GM19099 (cell line): ENCODE data around the gene MB21D2.

Experiments used
- POLR2A ChIP-seq: IDR thresholded peaks from 3 replicates; pipeline ENCODE4 v1.6.1; 2011; ENCODE audit warnings: low read depth; ENCODE audit not compliant: insufficient read length; ENCODE audit errors: extremely low read depth

The MB21D2 gene

GRCh38 chr3:192799721-192800120 is 117.9 kb downstream of the MB21D2 start:
- no peak for TF ChIP-seq POLR2A

GRCh38 chr3:192795021-192795420 is 122.6 kb downstream of the MB21D2 start:
- TF ChIP-seq POLR2A = no peak

- no peak for TF ChIP-seq POLR2A
Observed at GRCh38 chr3:192794216-192794615, 123.4 kb downstream of the MB21D2 start.

GRCh38 chr3:192778508-192778907 is 139.1 kb downstream of the MB21D2 start:
- no peak for TF ChIP-seq POLR2A

GRCh38 chr3:192772240-192772894 is 145.3 kb downstream of the MB21D2 start:
- TF ChIP-seq POLR2A = no peak

- no peak for TF ChIP-seq POLR2A
Observed at GRCh38 chr3:192758654-192759053, 159.0 kb downstream of the MB21D2 start.

GRCh38 chr3:192751148-192751547 is 166.5 kb downstream of the MB21D2 start:
- TF ChIP-seq POLR2A = no peak

GRCh38 chr3:192750201-192750600 is 167.5 kb downstream of the MB21D2 start:
- no peak for TF ChIP-seq POLR2A

GRCh38 chr3:192747746-192748145 is 169.9 kb downstream of the MB21D2 start:
- no peak for TF ChIP-seq POLR2A

GRCh38 chr3:192747145-192747544 is 170.5 kb downstream of the MB21D2 start:
- TF ChIP-seq POLR2A = no peak
